ENCODE data around the gene CANT1.

The CANT1 gene

DNA sequence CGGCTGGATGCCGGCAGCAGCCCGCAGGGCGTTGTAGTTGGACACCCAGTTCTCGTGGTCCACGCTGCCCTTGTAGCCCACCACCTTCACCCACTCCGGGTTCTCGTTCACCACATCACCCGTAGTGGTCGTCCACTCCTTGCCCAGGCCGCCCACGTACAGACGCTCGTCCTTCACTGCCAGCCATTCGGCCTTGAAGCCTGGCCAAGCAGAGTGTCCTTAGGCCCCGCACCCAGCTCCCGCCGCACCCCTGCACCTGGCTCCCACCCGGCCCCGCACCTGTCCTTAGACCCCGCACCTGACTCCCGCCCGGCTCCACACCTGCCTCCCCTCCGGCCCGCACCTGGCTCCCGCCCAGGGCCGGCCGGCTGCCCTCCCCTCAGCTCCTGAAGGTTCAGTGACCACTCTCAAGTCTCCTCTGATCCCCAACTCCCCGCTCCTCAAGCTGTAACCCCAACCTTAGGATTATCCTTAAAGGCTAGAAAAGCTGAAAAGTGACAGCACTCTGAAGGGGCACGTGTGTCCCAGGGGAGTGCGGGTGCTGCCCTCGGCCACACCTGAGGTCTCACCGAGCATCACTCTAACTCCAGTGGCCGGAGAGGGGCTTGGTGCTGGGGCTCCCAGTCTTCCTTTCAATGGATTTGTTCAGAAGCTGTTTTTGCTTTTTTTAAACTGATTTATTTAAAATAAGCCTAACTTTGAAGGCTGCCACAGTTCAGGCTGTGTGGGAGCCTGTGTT is 14.4 kb downstream of the CANT1 start:
- no peak for DNase-seq (ENCODE audit: low spot score)

DNA sequence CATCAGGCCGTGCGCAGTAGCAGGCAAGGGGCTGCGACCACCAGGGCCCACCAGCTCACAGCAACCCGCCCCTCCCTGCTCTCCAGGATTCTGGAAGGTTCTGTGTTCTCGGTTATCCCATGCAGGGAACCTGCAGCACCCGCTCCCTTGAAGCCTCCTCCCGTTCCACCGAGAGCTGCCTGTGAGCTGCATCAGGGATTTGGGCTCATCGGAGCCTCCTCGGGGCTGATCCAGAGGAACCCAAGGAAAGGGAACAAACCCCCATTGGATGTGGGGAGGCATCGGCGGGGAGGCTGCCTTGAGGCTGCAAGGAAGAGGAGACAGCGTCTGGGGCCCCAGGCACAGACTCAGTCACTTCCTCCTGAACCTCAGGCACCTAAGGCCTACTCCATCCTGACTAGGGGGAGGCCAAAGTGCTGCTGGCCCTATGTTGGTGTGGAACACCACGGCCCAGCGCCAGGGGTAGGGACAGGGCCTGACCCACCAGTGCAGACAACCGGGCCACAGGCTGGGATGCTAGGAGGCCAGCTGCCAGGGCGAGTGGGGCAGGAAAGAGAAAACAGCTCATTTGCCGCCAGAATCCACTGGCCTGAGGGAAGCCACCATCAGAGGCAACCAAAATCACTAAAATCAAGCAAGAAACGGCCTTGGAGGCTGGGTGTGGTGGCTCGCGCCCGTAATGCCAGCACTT is 15.4 kb downstream of the CANT1 start:
- DNase-seq (ENCODE audit: low spot score): no peak

DNA sequence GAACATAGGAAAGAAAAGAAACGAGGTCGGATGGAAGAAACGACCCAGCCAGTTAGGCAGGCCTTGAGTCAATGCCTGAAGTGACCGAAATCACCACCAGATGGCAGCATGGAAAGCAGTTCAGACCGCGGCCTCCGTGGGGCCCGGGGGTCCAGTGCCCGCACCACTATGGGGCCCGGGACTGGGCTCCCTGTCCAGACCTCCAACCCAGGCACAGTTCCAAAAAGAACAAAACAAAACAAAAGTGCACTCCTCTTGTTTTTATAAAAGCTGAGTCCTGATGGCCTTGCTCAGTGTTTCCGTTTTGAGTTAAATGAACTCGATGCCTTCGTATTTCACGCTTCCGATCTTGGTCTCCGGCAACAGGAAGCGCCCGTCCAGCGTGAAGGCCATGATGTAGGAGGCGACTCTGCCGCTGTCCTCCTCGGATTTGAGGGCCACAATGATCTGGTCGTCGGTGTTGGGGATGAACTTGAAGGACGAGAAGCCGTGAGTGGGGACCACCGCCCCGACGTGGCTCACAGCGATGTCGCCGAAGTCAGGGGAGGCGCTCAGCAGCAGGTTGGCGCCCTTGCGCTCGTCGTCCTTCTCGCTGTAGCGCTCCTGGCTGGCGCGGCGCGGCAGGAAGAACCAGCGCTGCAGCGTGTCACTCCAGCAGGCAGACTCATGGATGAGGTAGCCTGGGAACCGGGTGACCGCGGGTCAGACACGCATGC is 16.2 kb downstream of the CANT1 start:
- DNase-seq (ENCODE audit: low spot score): peak; percentile 63

DNA sequence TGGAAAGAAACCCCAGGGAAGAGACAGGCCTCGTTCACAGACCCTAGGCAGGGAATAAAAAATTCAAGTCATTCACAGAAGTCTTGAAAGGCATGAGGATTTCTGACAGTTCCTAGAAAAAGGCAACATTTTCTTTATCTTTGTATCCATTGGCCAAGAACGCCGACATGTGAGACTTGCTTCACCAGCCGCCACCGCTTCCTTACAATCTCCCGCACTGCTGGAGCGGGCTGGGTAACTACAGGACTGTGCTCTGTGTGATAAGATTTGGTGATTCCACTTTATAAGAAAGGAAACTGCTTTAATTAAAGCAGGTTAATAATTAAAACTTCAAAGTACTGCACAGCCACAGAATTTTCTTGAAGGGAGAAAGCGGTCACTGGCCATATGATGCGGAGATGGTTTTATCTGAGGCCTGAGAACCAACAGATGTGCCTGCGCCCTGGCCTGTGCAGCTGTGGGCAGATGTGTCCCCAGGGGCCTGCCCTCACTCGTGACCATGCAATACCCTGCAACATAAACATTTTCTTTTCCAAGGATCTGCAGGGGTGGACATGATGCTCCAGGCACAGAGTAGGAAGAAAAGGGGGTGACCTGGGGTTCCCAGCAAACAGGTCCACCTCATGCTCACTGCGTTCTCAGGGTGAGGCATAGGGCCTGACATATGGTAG is 16.9 kb downstream of the CANT1 start:
- no peak for DNase-seq (ENCODE audit: low spot score)

DNA sequence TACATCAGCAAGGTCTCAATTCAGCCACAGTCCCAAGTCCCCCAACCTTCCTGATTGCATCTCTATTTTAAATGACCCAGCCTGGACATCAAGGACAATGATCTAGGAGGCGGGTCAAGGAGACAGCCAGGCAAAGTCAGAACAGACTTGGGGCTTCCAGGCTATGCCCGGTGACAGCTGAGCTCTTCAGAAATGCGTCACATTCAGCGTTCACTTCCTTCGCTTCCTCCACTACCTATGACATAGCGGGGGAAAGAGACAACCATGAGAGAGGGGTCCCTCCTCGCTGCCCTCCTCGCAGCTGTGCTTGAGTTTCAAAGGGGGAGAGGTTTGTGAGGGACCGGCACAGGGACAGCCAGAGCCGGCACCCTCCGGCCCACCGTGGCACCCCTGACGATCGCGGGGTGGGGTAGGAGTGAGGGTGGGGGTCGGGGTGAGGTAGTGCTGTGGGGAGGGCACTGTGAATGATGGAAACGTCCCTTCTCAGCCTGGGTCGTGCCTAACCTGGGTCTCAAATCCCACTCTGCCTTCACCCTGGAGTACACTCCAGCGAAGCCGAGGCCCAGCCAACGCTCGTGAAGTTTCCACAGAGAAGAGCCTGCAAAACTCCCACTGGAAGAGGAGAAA is 17.5 kb downstream of the CANT1 start:
- DNase-seq (ENCODE audit: low spot score): no peak

DNA sequence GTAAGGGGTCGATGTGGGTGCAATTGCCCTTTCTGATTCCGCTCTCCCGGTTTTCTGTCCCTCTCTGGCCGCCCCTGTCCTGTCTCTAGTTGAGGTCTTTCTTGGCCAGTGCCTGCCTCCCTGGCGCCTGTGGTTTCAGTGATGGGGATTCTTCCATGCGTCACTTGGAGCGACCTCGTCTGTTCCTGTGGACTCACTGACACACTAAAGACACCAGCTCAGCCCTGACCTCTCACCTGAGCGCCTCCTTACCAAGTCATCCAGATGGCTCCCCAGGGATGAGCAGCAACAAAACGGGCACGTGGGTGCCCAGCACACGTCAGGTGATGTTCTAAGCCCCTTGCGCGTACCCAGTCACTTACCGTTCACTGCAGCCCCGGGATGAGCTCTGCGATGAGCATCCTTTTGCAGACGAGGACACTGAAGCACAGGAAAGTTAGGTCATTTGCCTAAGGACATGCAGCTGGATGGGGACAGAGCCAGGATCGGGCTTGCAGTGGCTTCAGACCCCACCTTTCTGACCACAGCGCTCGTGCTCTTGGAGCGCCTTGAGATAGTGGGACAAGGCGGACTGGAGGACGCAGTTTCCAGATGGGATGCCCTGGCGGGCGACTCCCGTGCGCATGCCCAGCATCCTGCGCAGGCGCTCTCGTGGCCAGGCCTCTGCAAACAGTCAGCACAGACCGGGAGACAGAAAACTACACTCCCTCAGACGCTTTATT is 18.4 kb downstream of the CANT1 start:
- DNase-seq (ENCODE audit: low spot score): no peak

DNA sequence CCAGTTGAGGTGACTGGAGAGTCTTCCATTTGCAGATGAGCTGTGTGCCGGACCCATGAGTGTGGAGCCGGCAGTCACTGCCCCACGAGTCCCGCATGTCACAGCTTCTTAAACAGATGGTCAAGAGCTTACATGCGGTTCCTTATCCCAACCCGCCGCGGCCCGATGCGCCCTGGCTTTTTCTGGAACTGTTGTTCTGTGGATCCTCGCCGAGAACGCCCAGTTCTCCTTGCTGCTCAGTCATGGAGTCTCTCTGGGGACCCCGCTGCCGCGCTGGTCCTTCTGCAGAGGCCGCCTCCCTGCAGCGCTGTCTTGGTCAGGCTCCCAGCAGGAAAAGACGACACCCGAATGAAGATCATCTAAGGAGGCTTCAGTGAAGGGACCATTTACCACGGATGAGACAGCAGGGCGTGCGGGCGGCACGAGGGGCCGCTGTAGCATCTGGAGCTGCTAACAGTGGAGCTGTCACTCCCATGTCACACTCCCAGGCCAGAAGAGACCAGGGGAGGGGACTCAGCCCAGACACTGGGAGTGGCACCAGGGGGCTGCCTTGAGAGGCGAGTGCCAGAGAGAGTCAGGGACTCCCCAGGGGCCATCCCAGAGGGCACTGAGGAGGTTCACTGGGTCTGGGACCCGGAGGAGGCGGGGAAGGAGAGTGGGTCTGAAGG is 19.1 kb downstream of the CANT1 start:
- DNase-seq (ENCODE audit: low spot score): no peak

DNA sequence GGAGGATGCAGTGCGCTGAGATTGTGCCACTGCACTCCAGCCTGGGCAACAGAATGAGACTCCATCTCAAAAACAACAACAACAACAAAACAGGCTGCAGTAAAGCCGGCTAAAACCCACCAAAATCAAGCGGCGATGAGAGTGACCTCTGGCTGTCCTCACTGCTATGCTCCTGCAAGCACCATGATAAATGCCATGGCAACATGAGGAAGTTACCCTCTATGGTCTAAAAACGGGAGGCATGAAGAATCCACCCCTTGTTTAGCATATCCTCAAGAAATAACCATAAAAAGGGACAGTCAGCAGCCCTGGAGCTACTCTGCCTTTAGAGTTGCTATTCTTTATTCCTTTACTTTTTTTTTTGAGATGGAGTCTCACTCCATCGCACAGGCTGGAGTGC is 21.4 kb downstream of the CANT1 start:
- DNase-seq (ENCODE audit: low spot score): no peak

DNA sequence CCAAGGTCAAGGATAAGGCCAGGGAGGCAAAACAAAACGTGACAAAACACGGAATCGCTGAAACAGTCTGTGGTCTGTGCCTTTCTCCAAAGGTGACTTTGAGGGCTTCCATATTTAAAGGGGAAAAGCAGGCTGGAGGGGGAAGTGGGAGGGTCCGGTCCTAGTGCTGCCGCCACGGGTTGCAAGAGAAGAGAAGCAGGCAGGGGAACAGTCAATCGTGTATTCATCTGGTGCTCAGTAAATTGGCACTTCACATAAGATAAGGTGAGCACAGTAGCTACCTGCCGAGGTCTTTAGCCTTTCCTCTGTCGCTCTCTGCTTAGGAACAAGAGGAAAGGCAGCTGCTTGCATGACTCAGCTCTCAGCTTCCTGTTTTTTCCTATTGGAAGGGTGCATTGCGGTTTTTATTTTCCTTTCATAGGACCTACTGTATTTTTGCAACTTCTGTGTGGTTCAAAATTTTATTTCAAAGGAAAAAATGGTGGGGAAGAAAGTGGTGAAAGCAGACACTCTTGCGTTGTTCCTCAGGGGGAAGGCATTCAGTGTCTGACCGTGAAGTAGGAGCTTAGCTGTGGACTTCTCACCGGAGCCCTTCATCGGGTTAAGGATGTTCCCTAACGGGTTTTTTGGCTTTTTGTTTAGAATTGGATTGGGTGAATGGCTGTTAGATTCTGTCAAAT is 22.8 kb downstream of the CANT1 start:
- DNase-seq (ENCODE audit: low spot score): no peak

DNA sequence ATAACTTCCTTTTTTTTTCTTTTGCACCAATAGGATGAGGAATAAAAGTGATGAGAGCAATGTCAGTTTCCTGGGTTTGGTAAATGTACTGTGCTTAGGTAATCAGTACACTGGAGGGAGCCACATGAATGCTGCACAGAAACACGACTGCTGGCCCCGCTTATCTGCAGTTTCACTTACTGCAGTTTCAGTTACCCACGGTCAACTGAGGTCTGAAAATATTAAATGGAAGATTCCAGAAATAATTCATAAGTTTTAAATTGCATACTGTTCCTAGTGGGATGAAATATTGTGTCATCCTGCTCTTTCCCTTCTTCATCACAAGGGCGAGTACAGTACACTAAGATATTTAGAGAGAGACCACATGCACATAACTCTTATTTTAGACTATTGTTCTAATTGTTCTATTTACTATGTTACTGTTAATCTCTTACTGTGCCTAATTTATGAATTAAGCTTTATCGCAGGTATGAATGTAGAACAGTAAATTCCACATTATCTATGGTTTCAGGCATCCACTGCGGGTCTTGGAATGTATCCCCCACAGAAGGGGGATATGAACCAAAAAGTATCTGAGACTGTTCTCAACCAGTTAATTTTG is 23.4 kb downstream of the CANT1 start:
- peak; percentile 38 for DNase-seq (ENCODE audit: low spot score)

DNA sequence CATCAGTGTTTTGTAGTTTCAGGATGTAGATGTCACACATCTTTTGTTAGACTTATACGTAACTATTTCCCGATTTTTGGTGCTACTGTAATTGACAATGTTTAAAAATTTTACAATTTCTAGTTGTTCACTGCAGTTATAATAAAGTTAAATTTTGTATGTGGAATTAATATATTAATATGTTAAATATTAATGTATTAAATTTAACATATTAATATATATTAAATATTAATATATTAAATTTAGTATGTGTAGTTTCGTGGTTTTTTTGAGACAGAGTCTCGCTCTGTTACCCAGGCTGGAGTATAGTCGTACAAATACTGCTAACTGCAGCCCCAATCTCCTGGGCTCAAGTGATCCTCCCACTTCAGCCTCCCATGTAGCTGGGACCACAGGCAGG is 24.2 kb downstream of the CANT1 start:
- DNase-seq (ENCODE audit: low spot score): no peak

DNA sequence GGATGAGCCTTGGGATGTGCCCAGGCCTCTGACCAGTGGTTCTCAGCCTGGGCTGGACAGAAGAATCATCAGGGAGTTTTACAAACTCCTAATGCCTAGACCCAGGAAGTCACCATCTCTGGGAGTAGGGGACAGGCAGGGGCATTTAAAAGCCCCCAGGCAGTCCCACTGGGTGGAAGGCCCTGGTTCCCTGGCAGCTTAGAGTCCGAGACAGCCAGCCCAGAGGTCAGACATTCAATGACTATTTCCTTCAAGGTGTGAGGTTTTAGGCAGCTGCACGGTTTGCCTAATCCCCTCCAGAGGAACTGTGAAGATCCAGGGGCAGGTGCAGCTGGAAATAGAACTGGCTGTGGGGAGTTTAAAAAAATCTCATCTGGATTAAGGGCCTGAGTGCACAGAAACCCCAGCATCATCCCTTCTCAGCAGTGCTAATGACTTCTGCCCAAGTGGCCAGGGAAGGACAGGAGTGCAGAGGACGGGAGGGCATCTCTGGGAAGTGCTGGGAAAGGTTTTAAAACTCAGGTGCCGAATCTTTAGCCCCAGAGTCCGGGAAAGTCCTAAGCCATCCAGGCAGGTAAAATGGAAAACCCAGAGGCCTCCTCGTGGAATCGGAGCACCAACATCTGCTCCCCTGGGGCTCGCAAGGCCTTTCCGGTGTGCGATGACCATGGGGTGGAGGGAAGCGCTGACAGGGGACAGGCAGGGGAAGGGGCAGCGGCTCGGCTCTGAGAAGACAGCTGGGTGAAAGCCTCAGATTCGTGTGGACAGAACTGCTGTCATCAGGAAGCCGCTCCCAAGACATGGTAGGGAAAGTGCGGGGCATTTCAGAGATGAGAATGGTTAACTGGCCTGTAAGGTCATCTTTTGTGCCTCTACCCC is 28.3 kb downstream of the CANT1 start:
- no peak for DNase-seq (ENCODE audit: low spot score)

DNA sequence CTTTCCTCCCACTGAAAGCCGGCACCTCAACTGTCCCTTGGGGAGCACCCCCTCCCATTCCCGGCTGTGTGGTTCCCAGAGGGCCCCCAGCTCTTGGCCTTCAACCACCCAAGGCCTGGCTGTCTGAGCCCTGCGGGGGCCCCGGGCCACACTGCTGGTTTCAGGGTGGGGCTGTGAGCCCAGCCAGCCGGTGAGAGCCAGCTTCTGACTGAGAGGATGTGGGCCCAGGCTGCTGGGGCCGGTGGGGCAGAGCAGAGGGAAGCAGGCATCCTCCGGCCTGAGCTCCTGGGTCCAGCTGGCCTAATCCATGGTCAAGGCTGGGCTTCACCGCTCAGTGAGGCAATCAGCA is 29.0 kb downstream of the CANT1 start:
- no peak for DNase-seq (ENCODE audit: low spot score)

DNA sequence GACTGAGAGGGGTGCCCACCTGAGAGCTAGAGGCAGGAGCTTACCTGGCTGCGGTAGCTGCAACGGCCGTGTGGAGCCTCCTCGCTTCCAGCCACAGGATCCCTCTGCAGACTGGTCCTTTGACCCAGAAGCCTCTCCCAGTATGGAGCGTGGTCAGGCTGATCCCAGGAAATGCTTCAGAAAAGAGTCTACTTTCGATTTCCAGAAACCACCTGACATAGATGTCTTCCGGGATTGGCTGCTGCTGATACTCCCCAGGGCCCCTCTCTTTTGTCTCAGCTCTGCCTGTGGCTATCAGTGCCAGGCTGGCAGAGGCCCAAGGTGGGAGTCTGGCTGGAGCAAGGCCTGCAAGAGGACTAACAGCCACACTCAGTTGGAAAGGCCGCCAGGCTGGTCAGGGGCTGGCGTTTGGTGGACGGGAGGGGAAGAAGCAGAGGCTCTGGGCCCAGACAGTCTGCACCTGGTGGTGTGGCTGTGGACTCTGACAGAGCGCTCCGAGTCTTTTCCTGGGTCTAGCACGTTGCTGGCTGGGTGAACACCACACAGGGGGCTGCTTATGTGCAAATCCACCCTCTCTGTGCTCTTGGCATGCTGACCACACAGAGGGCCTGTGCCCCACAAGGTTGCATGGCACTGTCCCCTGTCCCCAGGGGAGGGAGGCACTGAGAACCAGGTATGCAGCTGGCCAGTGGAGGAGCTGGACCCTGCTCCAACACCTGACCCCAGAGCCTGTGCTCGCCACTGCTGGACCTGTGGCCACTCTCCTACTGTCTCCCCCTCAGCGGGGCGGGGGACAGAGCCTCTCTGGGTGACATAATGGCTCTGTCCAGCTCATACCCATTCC is 29.6 kb downstream of the CANT1 start, which contains the start of gene LGALS3BP:
Gene LGALS3BP, minus strand, starts transcription at position 144 of the 844 bp plus-strand sequence. CDS start 2,732 bp downstream, outside the sequence.
- no peak for DNase-seq (ENCODE audit: low spot score)

DNA sequence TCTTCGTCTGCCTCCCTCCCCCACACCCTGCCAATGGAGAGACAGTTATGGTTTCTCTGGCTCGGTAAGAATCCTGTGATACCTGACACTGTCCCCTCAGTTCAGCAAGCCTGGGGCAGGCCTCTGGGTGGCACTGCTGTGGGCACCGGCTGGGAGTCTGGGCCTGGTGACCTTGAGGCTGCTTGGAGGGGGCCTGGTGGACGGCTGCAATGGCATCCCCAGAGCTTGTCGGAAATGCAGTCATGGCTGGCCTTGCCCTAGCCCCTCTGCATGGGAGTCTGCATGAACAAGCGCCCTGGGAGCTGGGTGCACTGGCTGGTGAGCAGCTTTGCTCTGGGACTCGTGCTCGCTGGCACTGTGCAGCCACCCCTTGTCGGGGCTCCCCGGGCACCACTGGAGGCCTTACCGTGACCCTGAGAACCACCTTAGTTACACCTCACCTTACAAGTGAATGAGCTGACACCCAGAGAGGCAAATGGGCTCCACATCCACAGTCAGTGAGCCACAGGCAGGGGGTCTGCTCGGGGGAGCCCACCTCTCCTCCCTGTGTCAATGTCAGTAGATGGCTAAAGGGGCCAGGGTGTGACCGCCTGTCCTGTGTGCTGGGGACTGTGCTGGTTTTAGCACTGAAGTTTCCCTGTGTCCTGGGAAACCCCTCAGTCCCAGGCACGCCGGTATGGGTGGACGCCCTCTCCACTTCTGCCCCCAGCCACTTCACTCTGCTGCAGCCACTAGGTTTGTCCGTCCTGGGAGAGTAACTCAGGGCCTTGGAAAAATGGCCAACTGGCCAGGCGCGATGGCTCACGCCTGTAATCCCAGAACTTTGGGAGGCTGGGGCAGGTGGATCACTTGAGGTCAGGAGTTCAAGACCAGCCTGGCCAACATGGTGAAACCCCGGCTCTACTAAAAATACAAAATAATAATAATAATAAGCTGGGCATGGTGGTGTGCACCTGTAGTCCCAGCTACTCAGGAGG is 31.3 kb downstream of the CANT1 start:
- no peak for DNase-seq (ENCODE audit: low spot score)

DNA sequence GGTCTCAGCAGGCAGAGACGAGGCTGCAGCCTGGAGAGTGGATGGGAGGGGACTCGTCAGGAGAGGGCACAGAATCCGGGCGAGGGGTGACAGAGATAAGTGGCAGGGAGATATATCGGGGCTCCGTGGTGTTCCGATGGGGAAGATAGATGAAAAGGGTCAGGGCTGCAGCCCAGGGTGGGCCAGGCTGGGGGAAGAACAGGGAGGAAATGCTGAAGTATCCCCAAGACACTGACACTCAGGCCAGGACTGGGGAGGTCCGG is 32.0 kb downstream of the CANT1 start:
- DNase-seq (ENCODE audit: low spot score): no peak

All from NAMALWA (cell line).